Measurements from ENCODE around the gene PRODH. TPM values are rescaled to one million over a fixed set of nuclear protein-coding genes. Genes with fewer than 3 reads are reported as not detected.

PRODH gene
- polyA plus RNA-seq, 1 of the 3 experiments (the other 2 are of a cell fraction): 0.03 TPM

DNA sequence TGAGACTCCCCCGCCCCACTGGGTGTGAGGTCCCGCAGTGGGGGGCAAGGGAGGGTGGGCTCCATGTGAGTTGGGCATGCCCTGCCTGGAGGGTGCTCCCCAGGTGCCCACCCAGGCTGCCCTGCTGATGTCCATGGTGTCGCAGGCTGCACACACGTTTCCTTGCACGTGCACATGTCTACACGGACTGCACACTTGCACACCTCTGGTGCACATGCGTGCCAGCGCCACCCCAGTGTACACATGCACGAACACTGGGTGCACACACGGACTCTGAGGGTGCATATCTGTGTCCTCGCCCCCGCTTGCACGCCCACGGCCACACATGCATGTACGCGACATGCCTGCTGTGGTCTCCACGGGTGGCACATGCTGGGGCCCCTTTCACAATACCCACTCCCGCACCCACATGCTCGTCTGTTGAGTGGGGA, 35.2 kb upstream of the PRODH start:
- Histone ChIP-seq H3K27ac (ENCODE audit: low read depth in 2 of 2, low read length in 1 of 2) (no peak overlapping the region), H4K20me1 (ENCODE audit: insufficient read depth) (no peaks in the 10 kb centered on the region), H3K36me3 (replicated peaks in 1 of 2; ENCODE audit: control insufficient read depth in 1 of 2, insufficient read depth in 2 of 2, low read length in 1 of 2) (no peaks in the 10 kb centered on the region), H3K4me3 (ENCODE audit: low read depth in 2 of 2, low read length in 1 of 2) (peak overlapping the region in 1 of 2 experiments; percentile 59; a peak in 1 of 4 replicates), H3K79me2 (ENCODE audit: insufficient read depth) (no peaks in the 10 kb centered on the region), H3K9me3 (no peaks in the 10 kb centered on the region), H3K27me3 (ENCODE audit: insufficient read depth) (no peaks in the 10 kb centered on the region), H3K9me2 (no peaks in the 10 kb centered on the region), H3F3A (replicated peaks; ENCODE audit: insufficient read depth) (no peaks in the 10 kb centered on the region), H2AFZ (ENCODE audit: low read depth) (no peak overlapping the region), H3K9ac (no peak overlapping the region), H3K4me2 (no peak overlapping the region; the same call in 1 of the 2 replicates), H3K4me1 (ENCODE audit: control insufficient read depth in 1 of 2, insufficient read depth in 2 of 2, low read depth in 1 of 2, low read length in 1 of 2) (peaks cover 0 to 27% of the 10 kb centered on the region in 2 experiments; a peak in 1 of 4 replicates)
- TF ChIP-seq, protein P1, sequence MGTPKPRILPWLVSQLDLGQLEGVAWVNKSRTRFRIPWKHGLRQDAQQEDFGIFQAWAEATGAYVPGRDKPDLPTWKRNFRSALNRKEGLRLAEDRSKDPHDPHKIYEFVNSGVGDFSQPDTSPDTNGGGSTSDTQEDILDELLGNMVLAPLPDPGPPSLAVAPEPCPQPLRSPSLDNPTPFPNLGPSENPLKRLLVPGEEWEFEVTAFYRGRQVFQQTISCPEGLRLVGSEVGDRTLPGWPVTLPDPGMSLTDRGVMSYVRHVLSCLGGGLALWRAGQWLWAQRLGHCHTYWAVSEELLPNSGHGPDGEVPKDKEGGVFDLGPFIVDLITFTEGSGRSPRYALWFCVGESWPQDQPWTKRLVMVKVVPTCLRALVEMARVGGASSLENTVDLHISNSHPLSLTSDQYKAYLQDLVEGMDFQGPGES (IDR thresholded peaks at IDR 0.05; ENCODE audit: low read depth, low read length): no peak
- TF ChIP-seq EZH2phosphoT487 (IDR thresholded peaks at IDR 0.05; ENCODE audit: borderline replicate concordance, low read depth) (no peak), JUND (IDR thresholded peaks at IDR 0.05) (no peak), MXI1 (IDR thresholded peaks at IDR 0.05; ENCODE audit: low read depth, low read length) (no peak), SMC3 (IDR thresholded peaks at IDR 0.05; ENCODE audit: low read depth, low read length) (no peak), MEF2A (IDR thresholded peaks at IDR 0.05; ENCODE audit: borderline replicate concordance, low read depth) (no peak), RAD21 (IDR thresholded peaks at IDR 0.05; ENCODE audit: low read length) (no peak), POLR2AphosphoS5 (IDR thresholded peaks at IDR 0.05; ENCODE audit: low read depth, low read length) (no peak), SIN3A (IDR thresholded peaks at IDR 0.05; ENCODE audit: borderline replicate concordance, low read depth, low read length) (no peak), GATA2 (CRISPR knock-in tag; IDR thresholded peaks at IDR 0.05) (no peak), YY1 (IDR thresholded peaks at IDR 0.05; ENCODE audit: low read depth) (no peak), GABPA (IDR thresholded peaks at IDR 0.05; ENCODE audit: low read depth) (no peak), RXRA (IDR thresholded peaks at IDR 0.05; ENCODE audit: borderline replicate concordance, low read depth) (no peak), NRF1 (IDR thresholded peaks at IDR 0.05; ENCODE audit: low read depth, low read length) (no peak), TCF12 (IDR thresholded peaks at IDR 0.05) (no peak)
- TF ChIP-seq, protein P2, sequence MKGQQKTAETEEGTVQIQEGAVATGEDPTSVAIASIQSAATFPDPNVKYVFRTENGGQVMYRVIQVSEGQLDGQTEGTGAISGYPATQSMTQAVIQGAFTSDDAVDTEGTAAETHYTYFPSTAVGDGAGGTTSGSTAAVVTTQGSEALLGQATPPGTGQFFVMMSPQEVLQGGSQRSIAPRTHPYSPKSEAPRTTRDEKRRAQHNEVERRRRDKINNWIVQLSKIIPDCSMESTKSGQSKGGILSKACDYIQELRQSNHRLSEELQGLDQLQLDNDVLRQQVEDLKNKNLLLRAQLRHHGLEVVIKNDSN (IDR thresholded peaks at IDR 0.05; ENCODE audit: borderline replicate concordance, low read depth): no peak
- TF ChIP-seq, protein P3, sequence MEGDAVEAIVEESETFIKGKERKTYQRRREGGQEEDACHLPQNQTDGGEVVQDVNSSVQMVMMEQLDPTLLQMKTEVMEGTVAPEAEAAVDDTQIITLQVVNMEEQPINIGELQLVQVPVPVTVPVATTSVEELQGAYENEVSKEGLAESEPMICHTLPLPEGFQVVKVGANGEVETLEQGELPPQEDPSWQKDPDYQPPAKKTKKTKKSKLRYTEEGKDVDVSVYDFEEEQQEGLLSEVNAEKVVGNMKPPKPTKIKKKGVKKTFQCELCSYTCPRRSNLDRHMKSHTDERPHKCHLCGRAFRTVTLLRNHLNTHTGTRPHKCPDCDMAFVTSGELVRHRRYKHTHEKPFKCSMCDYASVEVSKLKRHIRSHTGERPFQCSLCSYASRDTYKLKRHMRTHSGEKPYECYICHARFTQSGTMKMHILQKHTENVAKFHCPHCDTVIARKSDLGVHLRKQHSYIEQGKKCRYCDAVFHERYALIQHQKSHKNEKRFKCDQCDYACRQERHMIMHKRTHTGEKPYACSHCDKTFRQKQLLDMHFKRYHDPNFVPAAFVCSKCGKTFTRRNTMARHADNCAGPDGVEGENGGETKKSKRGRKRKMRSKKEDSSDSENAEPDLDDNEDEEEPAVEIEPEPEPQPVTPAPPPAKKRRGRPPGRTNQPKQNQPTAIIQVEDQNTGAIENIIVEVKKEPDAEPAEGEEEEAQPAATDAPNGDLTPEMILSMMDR (IDR thresholded peaks at IDR 0.05): no peak
- ChIA-PET POLR2A (no interaction called here), CTCF (no interaction called here)
- no peak for DNase-seq
- 71% methylated on average over 12 of the region's 19 CpGs for WGBS (ENCODE audit: low lambda C conversion rate)
